Renal cortex interstitium (tissue), 15 donors: Measurements from ENCODE around the gene NBAS. TPM values are rescaled to one million over a fixed set of nuclear protein-coding genes. Genes with fewer than 3 reads are reported as not detected.

Experiments used
- DNase-seq, 11 donors: peaks; one replicate each; pipeline ENCODE4 v3.0.0-alpha.2; 2013; ENCODE audit warnings: low read depth in 9 of 11, low spot score in 4 of 11; ENCODE audit errors: extremely low read depth in 1 of 11
- long read RNA-seq, 16 experiments: transcript quantifications; one replicate each; lab custom pipeline, GENCODE V29; 2026
- polyA plus RNA-seq, 3 donors: library from polyadenylated mRNA; unstranded; fragments of 120-200 nt; gene quantifications; one replicate each; pipeline ENCODE4 v1.2.1, GENCODE V29; 2013; ENCODE audit not compliant: insufficient read length in 3 of 3

Gene NBAS
- 10 to 100 TPM; 59.1 to 68.4 (median 68.3) TPM for polyA plus RNA-seq
- long read RNA-seq, donor 1: 0 reads
- long read RNA-seq, donor 2, full-length matches to known transcripts: 2 of 2 reads
- long read RNA-seq, donor 2, partial matches to known transcripts: 0 of 2 reads
- long read RNA-seq, donor 2, other reads (novel, unspliced or antisense): 0 of 2 reads
- long read RNA-seq, donor 3, partial matches to known transcripts: 7 of 9 reads
- long read RNA-seq, donor 3, other reads (novel, unspliced or antisense): 0 of 9 reads
- long read RNA-seq, donor 4, partial matches to known transcripts: 7 of 10 reads
- long read RNA-seq, donor 4, other reads (novel, unspliced or antisense): 0 of 10 reads
- long read RNA-seq, donor 5: 0 reads
- long read RNA-seq, donor 6, partial matches to known transcripts: 11 of 12 reads
- long read RNA-seq, donor 6, other reads (novel, unspliced or antisense): 0 of 12 reads
- long read RNA-seq, donor 7, full-length matches to known transcripts: 2 of 9 reads
- long read RNA-seq, donor 7, partial matches to known transcripts: 7 of 9 reads
- long read RNA-seq, donor 7, other reads (novel, unspliced or antisense): 0 of 9 reads
- long read RNA-seq, donor 8, full-length matches to known transcripts: 3 of 8 reads
- long read RNA-seq, donor 8, partial matches to known transcripts: 5 of 8 reads
- long read RNA-seq, donor 8, other reads (novel, unspliced or antisense): 0 of 8 reads
- long read RNA-seq, donor 9, partial matches to known transcripts: 5 of 5 reads
- long read RNA-seq, donor 9, other reads (novel, unspliced or antisense): 0 of 5 reads
- long read RNA-seq, donor 10, partial matches to known transcripts: 9 of 10 reads
- long read RNA-seq, donor 10, other reads (novel, unspliced or antisense): 0 of 10 reads
- long read RNA-seq, donor 11, partial matches to known transcripts: 0 of 1 reads
- long read RNA-seq, donor 11, other reads (novel, unspliced or antisense): 0 of 1 reads
- long read RNA-seq, donor 12: 0 reads
- long read RNA-seq, donor 13, full-length matches to known transcripts: 2 of 10 reads
- long read RNA-seq, donor 13, partial matches to known transcripts: 8 of 10 reads
- long read RNA-seq, donor 13, other reads (novel, unspliced or antisense): 0 of 10 reads
- long read RNA-seq, donor 14, partial matches to known transcripts: 8 of 9 reads
- long read RNA-seq, donor 14, other reads (novel, unspliced or antisense): 0 of 9 reads
- long read RNA-seq, donor 15, partial matches to known transcripts: 56 of 56 reads
- long read RNA-seq, donor 15, other reads (novel, unspliced or antisense): 0 of 56 reads
- long read RNA-seq, donor 16, full-length matches to known transcripts: 3 of 18 reads
- long read RNA-seq, donor 16, partial matches to known transcripts: 15 of 18 reads
- long read RNA-seq, donor 16, other reads (novel, unspliced or antisense): 0 of 18 reads

DNA sequence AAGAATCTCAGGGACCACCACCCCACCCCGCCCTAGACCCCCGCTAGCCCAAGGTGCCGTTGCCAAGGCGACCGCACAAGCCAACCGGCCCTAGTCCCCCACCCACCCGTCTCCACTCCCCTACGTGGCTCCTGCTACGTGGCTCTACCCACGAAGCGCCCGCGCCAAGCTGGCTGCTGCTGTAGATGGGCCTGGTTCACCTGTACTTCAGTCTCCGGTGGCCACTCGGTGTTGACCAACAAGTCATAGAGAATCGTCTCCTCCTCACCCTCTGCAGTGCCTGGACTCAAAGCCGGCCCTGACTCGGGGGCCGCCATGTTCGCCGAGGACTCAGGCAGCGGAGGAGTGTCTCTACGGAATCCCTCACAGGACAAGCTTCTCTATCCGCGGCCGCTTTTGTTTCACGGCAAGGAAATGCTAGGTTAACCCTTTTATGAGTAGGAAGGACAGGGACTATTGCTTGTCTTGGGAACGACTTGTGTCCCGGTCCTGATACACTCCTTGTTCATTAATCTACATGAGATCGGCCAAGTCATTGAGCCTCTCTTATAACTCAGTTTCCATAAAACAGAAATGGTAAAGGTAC, at the start of gene NBAS:
TSS of gene NBAS (minus strand) at position 347 of the 586 bp plus-strand sequence. CDS start at position 317, 30 bp downstream.
- DNase-seq: peak in 9 of 11 donors; percentile 83 to 94 (median 89)

DNA sequence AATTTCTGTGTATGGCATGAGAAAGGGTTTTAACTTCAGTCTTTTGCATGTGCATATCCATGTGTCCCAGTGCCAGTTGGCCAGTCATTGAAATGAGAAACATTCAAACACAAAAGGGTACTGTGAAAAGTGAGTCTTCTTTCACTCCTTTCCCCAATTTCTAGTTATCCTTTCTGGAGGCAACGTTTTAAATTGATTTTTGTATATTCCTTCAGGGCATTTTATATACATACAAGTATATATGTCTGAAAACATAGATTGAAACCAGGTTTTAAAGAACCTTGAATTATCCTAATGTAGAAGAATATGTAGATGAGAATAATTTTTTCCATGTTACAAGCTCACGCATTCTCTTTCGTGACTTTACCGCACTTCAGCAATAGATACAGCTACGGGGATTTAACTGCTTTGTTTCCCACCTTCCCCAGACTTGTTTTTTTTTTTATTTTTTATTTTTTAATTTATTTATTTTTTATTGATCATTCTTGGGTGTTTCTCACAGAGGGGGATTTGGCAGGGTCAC, 49.4 kb upstream of the NBAS start:
- DNase-seq: no peak

DNA sequence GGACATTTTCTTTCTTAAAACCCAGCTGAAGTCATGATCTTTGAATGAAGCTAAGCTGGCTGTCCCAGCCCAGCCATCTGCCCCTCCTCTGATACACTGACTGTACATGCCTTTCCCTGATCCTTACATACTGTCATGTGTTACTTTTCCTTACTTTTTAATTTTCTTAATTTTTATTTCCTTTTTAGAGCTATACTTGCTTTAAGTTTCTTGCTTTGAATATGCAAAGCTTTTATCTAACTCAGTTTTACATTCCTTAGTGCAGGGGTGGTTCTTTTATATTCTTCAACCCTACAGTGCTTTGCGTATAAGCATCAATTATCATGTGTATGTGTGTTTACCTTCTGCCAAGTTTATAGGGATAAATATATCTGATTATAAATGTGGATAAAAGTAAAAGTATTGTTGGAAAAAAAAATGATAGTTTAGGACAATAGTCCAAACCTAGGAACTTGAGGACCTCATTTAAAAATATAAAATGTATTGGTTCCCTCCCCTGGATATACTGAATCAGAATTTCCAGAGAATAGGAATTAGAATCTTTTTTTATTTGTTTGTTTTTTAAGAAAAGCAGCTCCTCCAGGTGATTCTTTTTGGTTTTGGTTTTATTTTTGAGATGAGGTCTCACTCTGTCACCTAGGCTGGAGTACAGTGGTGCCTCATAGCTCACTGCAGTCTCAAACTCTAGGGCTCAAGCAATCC, 48.4 kb upstream of the NBAS start:
- no peak for DNase-seq

DNA sequence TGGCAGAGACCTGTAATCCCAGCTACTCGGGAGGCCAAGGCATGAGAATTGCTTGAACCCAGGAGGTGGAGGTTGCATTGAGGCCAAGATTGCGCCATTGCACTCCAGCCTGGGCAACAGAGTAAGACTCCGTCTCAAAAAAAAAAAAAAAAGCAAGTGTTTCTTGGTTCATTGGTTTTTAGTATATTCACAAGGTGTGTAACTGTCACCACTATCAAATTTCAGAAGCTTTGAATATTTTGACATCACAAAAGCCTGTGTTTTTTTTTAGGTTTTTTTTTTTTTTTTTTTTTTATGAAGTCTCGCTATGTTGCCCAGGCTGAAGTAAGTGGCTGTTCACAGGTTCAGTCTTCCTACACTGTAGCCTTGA, 47.2 kb upstream of the NBAS start:
- no peak for DNase-seq

DNA sequence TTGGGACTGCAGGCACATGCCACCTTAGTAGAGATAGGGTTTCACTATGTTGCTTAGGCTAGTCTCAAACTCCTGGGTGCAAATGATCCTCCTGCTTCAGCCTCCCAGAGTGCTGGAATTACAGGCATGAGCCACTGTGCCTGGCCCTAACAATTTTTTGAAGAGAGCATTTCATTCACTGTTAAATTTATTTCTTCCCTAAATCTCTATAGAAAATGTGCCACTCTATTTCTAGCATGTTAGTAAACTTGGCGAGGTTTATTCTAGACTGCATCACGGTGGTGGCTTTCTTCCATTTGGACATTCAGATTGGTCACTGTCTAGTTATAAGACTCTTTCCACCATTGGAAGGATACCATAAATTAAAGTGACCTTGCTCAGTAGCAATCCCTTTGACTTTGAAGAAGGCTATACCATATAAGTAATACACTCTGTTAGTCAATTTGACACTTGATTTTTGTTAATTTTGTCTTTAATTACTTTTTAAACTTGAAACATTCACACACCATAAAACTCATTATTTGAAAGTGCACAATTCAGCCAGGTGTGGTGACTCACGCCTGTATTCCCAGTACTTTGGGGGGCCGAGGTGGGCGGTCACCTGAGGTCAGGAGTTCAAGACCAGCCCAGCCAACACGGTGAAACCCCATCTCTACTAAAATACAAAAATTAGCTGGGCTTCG, 46.7 kb upstream of the NBAS start:
- no peak for DNase-seq

DNA sequence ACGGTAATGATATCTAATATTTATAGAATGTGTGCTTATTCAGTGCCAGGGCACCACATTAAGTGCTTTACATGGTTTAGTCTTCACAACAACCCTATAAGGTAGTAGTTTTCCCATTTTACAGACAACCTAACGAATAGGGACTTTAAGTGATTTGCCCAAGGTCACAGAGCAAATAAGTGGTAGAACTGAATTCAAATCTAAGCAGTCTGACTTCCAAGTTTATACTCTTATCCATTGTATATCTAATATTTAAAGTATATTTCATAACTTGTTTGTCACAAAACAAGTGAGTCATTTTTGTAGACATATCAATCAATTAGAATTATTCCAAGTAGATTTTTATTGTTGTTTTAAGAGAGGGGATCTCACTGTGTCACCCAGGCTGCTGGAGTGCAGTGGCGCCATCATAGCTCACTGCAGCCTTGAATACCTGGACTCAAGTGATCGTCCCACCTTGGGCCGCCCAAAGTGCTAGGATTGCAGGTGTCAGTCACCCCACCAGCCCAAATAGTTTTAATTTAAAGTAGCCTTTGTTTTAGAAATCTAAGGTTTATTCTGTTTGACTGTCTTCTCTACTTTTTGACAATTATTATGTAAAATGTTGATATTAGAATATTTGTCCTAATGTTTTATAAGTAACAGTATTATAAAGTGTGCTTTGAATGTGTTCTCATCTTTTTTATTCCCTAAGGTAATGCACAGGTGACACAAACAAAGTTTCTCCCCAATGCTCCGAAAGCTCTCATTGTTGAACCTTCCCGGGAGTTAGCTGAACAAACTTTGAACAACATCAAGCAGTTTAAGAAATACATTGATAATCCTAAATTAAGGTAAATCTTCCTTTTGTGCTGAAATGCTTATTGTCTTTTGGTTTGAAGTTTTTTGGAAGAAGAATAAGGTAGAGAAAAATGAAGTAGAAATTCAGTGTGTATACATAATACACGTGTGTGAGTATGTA, 45.6 kb upstream of the NBAS start:
- DNase-seq: no peak

DNA sequence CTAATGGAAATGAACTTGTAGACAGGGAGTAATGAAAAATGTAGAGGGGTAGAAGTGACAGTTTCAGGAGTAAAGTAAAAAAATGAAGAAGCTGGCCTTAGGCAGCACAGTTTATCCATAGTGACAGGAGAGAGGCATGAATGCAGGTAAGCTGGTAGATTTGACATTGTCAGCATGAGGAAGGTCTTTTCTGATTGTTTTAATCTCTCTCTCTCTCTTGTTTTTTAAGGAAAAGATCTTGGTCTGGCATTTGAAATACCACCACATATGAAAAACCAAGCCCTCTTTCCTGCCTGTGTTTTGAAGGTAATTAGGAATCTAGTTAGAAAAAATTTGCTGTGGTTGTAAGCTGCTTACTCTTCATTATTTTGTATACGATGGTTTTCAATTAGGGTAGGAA, 44.6 kb upstream of the NBAS start:
- DNase-seq: no peak

DNA sequence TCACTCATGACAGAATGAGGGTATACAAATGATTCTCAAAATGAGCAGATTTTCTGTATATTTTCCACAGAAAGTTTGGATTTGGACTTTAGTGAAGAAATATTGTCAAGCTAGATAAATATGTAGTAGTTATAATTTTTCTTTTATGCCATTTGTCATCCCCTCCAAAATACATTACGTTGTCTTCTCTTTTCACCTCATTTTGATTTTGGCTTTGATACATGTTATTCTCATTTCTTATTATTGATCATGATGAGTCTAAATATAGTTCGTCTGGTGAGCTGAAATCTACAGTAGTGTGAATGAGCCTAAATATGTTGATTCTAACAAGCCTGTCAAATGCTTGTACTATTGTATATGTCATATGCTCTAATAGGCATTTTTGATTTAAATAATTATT, 42.8 kb upstream of the NBAS start:
- DNase-seq: no peak

DNA sequence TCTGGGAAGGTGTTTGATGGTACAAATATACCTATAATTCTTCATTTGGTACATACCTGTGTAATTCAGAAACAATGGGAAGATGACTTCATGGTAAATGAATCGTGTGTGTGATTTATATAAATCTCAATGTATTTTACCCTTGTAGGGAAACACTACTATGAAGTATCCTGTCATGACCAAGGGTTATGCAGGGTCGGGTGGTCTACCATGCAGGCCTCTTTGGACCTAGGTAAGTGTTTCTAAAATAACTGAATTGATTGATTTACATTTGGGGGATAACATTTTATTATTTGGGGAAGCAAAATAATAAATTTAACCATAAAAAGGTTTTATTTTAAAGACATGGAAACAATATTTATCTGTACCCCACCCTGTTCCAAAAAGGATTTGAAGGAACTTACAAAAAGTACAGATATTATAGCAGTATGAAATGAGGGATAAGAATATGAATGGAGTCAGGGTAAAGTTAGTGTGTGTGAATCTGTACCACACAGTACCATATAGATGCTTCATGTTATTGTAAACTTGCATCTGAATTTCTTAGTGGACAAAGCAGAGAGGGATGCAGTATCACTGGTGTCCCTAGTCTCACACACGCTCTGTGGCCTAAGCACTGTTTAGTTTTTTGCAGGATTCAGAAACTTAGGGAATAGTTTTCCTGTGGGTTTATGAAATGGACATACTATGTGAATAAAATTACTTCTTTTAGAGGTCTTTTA, 42.1 kb upstream of the NBAS start:
- DNase-seq: no peak

DNA sequence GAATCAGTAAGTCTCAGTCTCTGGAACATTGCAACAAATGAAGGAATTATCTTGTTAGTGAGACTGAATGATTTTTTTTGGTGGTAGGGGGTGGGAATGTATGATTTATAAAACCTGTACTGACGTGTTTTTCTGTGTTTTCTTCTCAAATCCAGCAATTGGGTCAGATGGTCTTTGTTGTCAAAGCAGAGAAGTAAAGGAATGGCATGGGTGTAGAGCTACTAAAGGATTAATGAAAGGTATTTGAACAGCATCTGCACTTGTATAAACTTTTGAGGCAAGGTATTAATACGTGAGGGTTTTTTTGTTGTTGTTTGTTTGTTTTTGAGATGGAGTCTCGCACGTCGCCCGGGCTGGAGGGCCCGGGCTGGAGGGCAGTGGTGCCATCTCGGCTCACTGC, 41.3 kb upstream of the NBAS start:
- no peak for DNase-seq

DNA sequence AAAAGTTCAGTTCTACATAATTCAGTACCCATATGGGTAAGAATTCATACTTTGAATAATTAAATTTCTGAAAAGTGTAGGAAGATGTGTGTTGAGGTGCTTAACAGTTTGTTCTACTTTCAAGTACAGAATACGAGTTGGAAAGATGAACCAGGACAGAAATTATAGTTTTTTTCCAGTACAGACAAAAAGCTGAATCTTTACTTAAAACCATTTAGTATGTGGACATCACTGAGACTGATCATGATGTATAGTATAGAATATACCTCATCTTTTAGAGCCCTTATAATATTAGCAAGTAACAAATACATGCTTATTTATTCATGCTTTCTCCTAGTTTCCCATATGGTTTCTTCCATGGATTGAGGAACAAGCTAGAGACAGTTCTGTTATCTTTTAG, 40.5 kb upstream of the NBAS start:
- no peak for DNase-seq

DNA sequence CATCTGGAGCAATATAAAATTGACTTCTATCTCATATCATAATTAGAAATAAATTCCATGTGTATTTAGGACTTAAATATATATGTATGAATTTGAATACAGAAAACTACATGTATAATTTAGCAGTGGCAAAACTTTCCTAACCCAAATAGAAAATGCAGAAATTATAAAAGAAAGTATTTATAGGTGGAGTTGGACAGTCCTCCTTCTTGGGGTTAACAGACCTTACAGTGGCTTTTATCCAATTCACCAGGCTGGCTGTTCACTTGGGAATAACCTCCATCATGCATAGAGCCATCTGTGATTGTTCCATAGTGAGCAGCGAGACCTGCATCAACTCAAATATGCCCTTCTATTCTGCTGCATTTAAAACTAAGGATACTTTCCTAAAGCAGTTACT, 38.9 kb upstream of the NBAS start:
- DNase-seq: no peak

DNA sequence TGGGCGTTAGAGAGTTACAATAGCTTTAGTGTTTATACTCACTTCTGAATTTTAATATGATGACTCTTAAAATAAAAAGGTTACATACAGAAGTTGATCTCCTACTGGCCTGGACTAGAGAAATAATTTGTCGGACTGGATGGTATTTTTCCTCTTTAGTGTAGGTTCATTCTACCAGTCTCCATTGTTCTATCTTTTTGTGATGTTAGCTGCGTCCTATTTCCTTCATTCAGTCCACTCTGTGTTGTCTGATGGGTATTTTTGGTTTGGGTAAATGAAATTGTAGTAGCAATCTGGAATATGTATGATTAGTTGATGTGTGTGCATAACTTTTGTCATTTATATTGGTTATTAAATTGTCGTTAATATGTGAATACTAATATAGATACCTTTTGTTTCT, 35.8 kb upstream of the NBAS start:
- no peak for DNase-seq

DNA sequence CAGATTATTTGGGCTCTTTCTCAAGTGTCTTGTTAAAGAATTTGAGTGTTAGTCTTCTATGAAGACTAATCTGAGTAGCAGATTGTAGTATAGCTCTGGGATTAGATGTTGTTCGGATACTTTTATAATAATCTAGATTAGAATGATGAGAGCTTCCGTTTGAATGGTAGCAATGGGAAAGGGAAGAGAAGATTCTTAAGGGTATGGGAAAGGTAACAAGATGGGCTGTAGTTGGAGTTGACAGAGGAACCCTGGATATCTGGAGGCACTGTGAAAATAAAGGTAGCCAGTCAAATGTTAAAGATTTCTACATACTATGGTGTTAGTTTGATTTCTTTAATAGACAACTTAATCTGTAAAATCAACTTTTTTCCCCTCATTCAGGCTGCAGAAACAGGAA, 35.2 kb upstream of the NBAS start:
- no peak for DNase-seq

DNA sequence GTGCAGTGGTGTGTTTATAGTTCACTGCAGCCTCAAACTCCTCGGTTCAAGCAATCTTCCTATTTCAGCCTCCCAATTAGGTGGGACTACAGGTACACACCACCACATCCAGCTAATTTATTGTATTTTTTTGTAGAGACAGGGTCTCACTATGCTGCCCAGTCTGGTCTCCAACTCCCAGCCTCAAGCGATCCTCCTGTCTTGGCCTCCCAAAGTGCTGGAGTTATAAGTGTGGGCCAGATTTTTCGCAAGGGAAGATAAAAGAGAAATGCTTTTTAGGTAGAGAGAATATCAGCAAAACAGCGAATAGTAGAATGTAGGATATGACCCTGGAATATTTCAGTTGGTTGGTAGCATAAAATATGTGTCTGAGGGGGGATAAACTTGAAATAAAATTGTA, 34.8 kb upstream of the NBAS start:
- DNase-seq: no peak
